Stimulated activated CD4-positive, alpha-beta T cell treated with anti-CD3 and anti-CD28 coated beads, TNF-alpha, amount 100 ng/mL, for 1 hour (primary cell): Measurements from ENCODE around the gene PLCH2.

Experiments
- DNase-seq, 3 donors: peaks; one replicate each; pipeline ENCODE4 v3.0.0-alpha.2; 2020; ENCODE audit warnings: low read depth in 3 of 3, low spot score in 1 of 3

Gene PLCH2, protein sequence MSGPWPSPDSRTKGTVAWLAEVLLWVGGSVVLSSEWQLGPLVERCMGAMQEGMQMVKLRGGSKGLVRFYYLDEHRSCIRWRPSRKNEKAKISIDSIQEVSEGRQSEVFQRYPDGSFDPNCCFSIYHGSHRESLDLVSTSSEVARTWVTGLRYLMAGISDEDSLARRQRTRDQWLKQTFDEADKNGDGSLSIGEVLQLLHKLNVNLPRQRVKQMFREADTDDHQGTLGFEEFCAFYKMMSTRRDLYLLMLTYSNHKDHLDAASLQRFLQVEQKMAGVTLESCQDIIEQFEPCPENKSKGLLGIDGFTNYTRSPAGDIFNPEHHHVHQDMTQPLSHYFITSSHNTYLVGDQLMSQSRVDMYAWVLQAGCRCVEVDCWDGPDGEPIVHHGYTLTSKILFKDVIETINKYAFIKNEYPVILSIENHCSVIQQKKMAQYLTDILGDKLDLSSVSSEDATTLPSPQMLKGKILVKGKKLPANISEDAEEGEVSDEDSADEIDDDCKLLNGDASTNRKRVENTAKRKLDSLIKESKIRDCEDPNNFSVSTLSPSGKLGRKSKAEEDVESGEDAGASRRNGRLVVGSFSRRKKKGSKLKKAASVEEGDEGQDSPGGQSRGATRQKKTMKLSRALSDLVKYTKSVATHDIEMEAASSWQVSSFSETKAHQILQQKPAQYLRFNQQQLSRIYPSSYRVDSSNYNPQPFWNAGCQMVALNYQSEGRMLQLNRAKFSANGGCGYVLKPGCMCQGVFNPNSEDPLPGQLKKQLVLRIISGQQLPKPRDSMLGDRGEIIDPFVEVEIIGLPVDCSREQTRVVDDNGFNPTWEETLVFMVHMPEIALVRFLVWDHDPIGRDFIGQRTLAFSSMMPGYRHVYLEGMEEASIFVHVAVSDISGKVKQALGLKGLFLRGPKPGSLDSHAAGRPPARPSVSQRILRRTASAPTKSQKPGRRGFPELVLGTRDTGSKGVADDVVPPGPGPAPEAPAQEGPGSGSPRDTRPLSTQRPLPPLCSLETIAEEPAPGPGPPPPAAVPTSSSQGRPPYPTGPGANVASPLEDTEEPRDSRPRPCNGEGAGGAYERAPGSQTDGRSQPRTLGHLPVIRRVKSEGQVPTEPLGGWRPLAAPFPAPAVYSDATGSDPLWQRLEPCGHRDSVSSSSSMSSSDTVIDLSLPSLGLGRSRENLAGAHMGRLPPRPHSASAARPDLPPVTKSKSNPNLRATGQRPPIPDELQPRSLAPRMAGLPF (N-terminal part only)

DNA sequence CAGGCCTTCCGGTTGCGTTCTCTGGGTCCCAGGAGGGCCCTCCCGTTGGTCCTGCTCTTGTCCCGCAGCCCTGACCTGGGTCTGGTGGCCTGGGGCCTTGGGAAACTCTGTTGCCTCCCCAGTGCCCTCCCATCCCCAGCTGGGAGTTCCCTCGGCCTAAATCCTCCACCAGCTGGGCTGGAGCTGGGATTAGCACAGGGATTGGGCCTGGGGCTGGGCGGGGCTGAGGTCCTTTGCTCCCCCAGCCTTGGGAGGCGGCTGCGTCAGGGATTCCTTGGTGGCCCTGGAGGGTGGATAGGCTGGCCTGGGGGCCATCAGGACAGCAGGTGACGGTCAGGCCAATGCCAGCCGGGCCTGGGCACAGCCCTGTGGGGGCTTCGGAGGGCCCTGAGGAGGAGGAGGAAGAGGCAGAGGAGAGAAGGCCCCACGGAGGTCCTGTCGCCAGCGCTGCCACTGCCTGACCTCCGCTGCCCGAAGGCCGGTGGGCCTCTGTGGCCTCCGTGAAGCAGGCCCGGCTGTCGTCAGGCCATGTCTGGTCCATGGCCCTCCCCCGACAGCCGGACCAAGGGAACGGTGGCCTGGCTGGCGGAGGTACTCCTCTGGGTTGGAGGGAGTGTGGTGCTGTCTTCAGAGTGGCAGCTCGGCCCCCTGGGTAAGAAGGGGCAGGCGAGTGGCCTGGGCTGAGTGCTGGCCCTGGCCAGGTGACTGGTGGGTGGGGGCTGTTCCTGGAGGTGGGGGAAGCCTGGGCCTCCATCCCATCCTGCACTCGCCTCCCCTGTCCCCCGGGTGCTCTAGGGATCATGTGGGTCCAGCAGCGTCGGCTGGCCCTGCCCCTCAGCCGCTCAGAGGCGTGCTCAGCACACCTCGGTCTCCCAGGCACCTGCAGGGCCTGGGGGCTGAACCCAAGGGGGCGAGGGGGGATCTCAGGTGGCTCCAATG lies at the start of gene PLCH2:
PLCH2 (plus strand) TSS at position 229 of the 939 bp plus-strand sequence; CDS start at position 529, 300 bp downstream.
- DNase-seq, result no peak

DNA sequence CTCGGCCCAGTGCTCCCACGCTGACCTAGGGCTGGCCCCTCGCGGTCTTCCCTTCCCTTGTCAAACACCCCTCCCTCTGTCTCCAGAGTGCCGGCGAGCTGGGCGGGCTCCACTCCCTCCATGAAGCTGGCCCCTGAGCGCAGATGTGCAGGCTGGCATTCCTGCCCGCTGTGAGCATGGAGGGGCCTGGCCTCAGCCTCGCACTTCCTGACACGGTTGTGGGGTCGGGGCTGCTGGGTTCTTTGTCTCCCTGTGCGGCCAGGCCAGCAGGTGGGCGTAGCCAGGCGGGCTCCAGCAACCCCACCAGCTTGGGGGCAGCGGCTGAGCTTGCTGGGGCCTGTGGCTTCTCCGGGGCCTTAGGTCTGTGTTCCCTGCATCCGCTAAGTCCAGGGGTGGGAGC lies 49.5 kb upstream of the PLCH2 start:
- no peak for DNase-seq

DNA sequence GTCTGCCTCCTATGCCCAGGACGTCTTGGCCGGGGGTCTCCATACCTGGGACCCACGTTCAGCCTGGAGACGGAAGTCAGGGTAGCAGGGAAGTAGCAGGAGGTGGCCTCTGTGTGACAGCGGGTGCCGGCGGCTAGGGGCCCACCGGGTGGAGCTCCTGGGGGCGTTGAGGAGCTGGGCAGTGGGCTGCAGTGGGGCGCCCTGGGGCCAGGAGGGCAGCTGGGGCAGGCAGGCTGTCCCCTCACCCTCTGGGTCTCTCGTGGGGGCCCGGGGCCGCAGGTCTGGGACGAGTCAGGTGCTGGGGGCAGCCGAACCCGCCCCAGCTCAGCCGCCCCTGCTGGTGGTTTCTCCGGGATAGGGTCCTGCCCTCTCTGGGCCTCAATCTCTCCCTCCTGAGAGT lies 49.0 kb upstream of the PLCH2 start:
- no peak for DNase-seq

DNA sequence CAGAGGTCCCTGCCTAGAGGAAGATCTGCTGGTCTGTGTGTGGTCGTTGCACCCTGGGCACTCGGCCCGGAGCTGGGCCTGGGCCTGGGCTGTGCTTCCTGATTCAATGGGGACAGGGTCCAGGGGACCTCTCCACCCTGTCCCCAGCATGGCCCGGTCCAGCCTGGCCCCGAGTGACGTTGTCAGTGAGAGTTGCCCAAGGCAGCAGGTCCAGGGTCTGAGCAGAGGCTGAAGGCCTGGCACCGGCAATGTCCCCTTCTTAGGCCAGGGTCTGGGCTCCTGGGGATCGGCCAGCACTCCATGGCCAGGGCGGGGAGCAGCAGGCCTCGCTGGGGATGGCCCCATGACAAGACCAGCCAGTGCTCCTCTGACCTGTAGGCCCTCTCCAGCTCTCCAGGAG lies 48.1 kb upstream of the PLCH2 start:
- no peak for DNase-seq

DNA sequence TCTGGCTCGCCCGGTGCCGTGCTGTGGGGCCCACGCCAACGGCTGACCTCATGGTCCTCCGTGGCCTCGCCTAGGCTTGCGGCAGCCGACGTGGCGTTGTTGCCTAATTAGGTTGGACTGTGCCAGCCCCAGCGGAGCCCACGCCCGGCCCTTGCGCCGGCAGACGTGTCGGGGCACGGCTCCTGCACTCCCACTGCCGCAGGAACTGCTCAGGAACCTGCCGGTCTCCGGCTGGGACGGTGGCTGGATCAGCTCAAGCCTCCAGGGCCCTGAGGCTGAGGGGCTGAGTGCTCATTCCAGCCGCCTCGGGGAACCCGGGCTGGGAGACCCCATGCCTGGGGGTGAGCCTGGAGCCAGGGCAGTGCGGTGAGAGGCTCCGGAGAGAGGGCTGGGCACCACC lies 47.6 kb upstream of the PLCH2 start:
- no peak for DNase-seq

DNA sequence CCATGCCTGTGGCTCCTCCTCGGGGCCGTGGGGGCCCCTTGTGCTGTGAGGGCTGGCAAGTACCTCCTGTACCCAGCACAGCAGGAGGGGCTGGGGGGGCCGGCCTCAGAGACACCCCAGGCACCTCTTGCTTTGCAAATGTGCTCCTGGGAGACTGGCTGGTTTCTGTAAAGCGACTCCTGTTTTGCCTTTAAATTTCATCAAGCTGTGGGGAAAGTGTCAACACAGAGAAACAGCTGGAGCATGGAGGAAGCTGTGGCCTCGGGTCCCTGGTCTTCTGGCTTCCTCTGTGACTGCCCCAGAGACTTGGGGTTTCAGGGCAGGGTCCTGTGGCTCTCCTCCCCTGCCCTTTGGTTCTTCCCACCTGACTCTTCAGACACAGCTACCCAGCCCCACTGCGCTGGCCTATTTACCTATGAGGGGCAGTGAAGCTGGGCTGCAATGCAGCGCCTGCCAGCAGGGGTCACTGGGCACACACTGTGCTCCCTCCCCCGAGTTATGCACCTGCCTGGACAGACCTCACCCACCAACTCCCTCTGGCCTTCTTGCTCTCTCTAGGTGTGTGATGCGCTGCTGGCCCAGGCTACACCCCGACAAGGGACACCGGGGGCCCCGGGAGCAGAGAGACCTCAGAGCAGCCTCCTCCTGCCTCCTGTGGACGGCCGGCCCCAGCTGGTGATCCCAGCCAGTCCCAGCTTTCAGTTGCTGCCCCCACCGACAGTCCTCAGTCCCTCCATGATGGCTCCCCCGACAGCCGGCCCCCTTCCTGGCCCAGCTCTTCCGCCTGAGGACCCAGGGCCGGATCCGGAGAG lies 46.1 kb upstream of the PLCH2 start:
- DNase-seq, result no peak

DNA sequence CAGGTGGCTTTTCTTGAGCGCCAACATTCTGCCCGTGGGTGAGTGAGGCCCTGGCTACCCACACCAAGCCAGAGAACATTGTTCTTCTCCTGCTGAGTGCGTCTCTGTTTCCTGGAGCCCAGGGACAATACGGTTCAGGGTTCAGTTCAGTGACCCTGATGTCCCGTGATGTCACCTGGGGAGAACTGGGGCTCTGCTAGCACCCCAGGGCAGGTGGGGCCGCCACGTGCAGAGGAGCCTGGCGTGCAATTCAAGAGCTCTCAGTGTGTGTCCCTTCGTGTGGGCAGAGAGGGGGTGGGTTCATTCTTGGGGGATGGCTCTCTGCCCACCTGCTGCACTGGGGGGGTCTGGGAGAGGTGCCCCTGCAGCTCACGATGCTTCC lies 45.5 kb upstream of the PLCH2 start:
- no peak for DNase-seq

DNA sequence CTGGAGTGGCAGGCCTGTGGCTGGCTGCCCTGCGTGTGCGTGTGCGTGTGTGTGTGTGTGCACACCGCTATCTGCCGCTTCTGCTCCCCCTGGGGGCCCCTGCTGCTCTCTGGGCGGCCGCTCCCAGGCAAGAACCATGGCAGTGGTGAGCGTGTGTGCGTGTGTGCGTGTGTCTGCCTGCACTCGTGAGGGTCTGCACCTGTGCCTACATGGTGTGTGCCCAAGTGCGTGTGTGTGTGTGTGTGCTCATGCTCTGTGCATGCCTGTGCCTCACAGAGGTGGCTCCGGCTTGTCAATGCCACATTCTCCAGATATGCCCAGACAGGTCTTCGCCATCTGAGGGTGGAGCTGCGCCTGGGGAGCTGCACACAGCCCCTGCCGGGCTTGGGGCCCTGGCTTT lies 45.0 kb upstream of the PLCH2 start:
- no peak for DNase-seq

DNA sequence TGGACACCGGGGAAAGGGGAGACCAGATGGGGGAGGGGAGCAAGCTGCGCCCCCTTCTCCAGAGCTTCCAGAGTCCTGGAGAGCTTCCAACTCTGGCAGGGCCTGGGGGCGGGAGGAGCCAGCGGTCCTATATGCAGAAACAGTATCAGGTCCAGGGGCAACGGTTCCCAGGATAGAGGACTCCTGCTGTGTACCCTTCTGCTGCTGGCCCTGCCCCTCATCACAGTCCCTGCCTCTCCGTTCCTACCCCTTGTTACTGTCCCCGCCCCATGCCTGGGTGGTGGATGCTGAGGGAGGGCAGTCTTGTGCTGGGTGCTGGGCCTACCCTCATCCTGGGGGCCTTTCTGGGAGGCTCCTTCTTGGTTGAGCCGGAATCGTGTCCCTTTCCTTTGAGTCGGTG lies 44.6 kb upstream of the PLCH2 start:
- DNase-seq, result no peak

DNA sequence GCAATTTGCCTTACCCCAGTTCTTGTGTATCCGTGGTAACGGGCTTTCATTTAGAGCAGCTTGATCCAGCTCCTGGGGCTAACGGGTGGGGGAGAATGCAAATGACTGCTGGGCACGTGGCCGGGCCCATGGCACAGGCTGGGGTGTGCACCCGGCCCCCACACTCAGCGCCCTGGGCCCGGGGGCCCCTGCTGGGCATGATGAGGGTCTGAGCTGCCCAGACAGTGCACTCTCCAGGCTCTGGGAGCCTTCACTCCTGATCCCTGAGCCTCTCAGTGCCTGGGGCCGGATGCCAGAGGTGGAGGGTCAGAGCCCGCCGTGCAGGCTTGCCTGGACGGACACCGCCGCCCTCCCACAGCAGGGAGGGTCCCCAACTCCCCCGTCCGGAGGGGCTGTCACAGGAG lies 43.6 kb upstream of the PLCH2 start:
- no peak for DNase-seq

DNA sequence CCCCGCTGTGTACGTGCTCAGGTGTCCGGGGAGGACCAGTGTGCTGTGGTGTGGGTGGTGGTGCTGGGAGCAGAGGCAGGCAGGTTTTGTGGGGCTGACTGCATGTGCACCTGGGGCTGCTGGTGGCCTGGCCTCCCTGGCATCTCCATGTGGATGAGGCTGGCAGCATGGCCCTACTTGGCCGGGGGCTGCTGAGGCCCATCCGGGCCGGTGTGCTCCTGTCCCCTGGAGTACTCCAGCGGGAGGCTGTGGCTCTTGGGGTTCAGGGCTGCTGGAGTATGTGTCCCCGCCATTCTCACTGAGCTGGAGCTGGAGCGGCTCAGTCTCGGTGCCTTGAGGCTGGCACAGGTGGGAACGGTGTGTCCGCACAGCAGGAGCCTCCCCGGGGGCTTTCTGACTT lies 42.9 kb upstream of the PLCH2 start:
- no peak for DNase-seq

DNA sequence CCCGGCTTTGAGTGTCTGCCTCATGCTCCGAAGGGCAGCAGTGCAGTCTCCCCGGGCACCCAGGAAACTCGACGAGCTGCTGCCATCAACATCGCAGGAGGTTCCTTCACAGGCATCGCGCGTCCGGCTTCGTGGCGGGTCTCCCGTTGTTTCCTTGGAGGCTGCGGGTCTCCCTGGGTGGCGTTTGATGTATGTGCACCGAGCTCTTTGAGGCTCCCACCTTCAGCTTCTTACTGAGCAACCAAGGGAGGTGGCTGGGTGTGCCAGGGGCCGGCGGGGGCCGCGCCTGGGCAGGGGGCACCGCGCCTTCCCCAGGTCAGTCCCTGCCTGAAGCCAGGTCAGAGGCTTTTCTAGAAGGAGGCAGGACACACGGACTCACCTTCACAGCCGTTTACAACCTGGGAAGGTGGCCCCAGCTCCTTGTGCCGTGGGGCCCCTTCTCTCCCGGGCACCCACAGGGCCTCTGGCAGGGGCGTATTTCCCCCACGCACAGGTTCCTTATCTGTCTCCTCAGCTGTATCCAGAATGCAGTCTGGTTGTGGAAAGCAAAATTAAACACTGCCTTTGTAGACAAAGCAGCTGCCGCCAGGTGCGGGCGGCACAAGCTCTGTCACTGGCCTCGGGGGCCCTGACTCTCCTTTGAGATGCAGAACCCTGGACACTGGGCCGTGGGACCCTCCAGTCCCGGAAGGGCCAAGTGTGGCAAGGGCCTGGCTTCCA lies 42.0 kb upstream of the PLCH2 start:
- DNase-seq, result no peak

DNA sequence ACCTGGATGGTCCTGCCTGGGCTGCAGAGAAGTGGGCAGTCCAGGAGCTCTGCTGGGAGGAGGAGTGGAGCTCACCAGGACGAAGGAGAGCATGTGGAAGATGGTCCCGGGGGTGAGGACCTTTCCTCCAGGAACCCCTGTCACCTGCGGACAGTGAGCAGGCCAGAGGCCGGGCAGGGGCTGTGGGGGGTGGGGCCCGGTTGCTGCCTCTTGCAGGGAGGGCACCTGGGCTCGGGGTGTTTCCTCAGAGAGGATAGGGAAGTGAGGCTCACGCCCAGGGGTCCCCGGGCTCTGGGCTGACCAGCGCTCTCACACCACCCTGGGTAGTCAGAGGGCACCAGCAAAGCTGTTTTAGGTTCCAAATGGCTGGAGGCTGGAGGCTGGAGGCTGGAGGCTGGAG lies 41.0 kb upstream of the PLCH2 start:
- no peak for DNase-seq

DNA sequence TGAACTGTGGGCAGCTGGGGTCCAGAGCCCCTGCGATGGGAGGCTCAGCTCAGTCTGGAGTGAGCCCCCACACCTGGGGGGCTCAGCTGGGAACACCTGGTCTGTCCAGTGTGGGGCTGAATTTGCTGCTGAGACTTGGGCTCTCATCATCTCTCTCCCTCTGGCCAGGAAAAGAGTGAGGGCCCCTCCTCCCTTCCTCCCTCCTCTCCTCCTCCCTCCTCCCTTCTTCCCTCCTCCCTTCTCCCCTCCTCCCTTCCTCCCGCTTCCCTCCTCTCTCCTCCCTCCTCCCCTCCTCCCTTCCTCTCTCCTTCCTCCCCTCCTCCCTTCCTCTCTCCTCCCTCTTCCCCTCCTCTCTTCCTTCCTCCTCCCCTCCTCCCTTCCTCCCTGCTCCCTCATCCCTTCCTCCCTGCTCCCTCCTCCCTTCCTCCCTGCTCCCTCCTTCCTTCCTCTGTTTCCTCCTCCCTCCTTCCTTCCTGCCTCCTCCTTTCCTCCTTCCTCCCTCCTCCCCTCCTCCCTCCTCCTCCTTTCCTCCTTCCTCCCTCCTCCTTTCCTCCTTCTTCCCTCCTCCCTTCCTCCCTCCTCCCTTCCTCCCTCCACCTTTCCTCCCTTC lies 40.2 kb upstream of the PLCH2 start:
- no peak for DNase-seq

DNA sequence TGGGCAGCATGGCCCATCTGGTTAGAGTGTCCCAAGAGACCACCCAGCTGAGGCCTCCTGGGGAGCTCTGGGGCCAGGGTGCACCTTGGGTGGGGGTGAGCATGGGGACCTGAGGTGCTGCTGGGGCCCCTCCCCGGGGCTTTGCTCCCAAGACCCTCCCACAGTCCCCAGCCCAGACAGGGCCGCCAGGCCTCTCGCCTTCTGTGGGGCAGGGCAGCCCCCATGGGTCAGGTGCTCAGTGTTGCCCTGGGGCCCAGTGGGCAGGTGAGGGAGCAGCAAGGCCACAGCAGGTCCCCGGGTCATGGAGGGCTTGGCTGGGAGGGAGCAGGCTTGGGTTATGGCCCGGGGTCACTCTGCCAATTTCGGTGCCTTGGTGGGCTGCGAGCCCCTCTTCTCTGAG lies 39.2 kb upstream of the PLCH2 start:
- no peak for DNase-seq

DNA sequence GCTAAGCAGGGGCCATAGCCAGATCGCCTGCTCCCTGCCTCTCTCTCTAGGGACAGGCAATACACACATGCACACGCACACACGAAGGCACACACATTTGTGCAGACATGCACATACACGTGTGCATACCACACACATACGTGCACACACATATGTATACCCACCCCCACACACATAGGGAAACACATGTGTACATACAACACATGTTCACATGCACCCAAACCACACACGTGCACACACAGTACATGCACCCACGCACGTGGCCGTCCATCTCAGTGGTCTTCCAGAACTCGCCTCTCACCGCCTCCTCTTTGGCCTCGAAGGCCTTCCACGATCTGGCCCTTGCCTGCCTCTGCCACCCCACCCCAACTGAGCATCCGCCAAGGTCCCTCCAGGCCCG lies 38.5 kb upstream of the PLCH2 start:
- no peak for DNase-seq

DNA sequence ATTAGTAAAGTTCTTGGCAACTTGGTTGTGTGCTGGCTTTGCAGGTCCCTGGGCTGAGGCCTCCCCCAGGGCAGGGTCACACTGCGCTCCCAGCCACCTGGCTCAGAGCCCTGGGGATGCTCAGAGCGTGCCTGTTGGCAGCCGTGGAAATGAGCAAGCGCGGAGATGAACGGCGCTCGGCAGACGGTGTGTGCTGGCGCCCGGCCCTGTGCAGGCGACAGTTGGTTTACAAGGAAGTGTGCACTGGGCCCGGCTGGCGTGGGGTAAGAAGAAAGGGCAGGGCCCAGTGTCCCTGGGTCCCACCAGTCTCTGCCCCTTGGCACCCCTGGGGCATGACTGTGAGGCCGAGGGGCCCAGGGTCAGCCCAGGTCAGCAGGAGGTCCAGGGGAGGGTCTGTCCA lies 38.1 kb upstream of the PLCH2 start:
- no peak for DNase-seq

DNA sequence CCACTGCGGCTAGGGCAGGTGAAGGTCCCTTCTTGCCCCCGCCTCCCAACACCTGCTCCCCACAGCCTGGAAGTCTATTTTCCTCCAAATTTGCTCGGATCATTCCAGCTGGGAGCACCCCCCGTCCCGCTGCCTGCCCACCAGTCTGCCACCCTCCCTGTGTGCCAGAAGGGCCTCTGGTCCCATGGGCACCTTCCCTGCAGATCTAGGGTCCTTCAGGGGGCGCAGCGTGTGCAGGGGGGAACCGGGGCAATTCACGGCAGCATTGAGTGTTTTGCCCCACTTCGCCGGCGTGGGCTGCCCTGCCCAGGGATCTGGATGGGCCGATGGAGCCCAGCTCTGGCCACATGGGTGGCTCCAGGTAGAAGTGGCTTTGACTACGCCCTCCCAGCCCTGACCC lies 37.4 kb upstream of the PLCH2 start:
- DNase-seq, result no peak

DNA sequence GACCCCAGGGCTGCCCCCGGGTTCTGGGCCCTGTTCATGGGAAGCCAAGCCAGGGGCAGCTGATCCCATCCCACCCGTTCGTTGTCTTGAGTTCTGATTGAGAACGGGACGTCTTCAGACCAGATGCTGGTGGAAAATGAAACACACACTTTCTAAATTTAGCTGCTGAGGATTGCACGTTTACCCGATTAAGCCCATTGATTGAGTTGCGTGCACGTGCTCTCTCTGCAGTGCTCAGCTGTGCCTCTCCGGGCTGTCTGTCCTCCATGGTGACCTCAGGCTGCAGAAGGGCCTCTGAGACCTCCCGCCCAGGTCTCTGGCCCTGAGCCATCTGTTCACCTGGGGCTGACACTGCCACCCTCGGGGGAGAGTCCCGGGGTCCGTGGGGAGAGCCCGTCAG lies 36.7 kb upstream of the PLCH2 start:
- DNase-seq, result no peak
